GM18907 (cell line): ENCODE results near the gene MAP3K5.

ENCODE experiments used
- ATAC-seq: cut with Tn5 transposase; IDR thresholded peaks from one replicate; pipeline ENCODE4 v1.9.1; 2021; ENCODE audit warnings: mild to moderate bottlenecking, moderate library complexity; ENCODE audit not compliant: unreplicated experiment

The MAP3K5 gene

GRCh38 chr6:136751991-136752390 is 40.3 kb downstream of the MAP3K5 start:
- ATAC-seq = peak; percentile 10

- ATAC-seq = peak; percentile 92
Observed at GRCh38 chr6:136751522-136751956, 40.7 kb downstream of the MAP3K5 start.

GRCh38 chr6:136750696-136751521 is 41.4 kb downstream of the MAP3K5 start:
- ATAC-seq = no peak

- ATAC-seq = no peak
Observed at GRCh38 chr6:136749359-136749997, 42.8 kb downstream of the MAP3K5 start.

- ATAC-seq = no peak
Observed at GRCh38 chr6:136747507-136747906, 44.8 kb downstream of the MAP3K5 start.

GRCh38 chr6:136745300-136745699 is 47.0 kb downstream of the MAP3K5 start:
- ATAC-seq = no peak

- no peak for ATAC-seq
Observed at GRCh38 chr6:136744889-136745288, 47.4 kb downstream of the MAP3K5 start.

GRCh38 chr6:136742125-136742524 is 50.2 kb downstream of the MAP3K5 start:
- ATAC-seq = no peak

GRCh38 chr6:136740050-136740974 is 52.0 kb downstream of the MAP3K5 start:
- ATAC-seq = no peak

GRCh38 chr6:136739501-136739900 is 52.8 kb downstream of the MAP3K5 start:
- no peak for ATAC-seq

GRCh38 chr6:136739071-136739470 is 53.2 kb downstream of the MAP3K5 start:
- no peak for ATAC-seq

GRCh38 chr6:136738692-136739057 is 53.6 kb downstream of the MAP3K5 start:
- no peak for ATAC-seq

GRCh38 chr6:136737871-136738691 is 54.2 kb downstream of the MAP3K5 start:
- no peak for ATAC-seq

- ATAC-seq = no peak
Observed at GRCh38 chr6:136737374-136737844, 54.9 kb downstream of the MAP3K5 start.

- ATAC-seq = peak; percentile 60
Observed at GRCh38 chr6:136736281-136736960, 55.9 kb downstream of the MAP3K5 start.

- no peak for ATAC-seq
Observed at GRCh38 chr6:136734977-136735376, 57.3 kb downstream of the MAP3K5 start.

- ATAC-seq = no peak
Observed at GRCh38 chr6:136732889-136733288, 59.4 kb downstream of the MAP3K5 start.

GRCh38 chr6:136729832-136730231 is 62.4 kb downstream of the MAP3K5 start:
- no peak for ATAC-seq

- no peak for ATAC-seq
Observed at GRCh38 chr6:136728976-136729515, 63.2 kb downstream of the MAP3K5 start.
